ENCODE results near the gene KIAA1210.

GRCh38 chrX:119121341-119121740, 6.3 kb downstream of the KIAA1210 start:
- TF ChIP-seq, protein P1, sequence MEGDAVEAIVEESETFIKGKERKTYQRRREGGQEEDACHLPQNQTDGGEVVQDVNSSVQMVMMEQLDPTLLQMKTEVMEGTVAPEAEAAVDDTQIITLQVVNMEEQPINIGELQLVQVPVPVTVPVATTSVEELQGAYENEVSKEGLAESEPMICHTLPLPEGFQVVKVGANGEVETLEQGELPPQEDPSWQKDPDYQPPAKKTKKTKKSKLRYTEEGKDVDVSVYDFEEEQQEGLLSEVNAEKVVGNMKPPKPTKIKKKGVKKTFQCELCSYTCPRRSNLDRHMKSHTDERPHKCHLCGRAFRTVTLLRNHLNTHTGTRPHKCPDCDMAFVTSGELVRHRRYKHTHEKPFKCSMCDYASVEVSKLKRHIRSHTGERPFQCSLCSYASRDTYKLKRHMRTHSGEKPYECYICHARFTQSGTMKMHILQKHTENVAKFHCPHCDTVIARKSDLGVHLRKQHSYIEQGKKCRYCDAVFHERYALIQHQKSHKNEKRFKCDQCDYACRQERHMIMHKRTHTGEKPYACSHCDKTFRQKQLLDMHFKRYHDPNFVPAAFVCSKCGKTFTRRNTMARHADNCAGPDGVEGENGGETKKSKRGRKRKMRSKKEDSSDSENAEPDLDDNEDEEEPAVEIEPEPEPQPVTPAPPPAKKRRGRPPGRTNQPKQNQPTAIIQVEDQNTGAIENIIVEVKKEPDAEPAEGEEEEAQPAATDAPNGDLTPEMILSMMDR (conservative IDR thresholded peaks at IDR 0.05 in 1 of 2, IDR thresholded peaks at IDR 0.05 in 1 of 2; ENCODE audit: extremely low read depth in 1 of 2, insufficient read depth in 1 of 2, low read depth in 1 of 2, low read length in 2 of 2): no peak
- no peak for TF ChIP-seq EZH2 (IDR thresholded peaks at IDR 0.05; ENCODE audit: borderline replicate concordance, low read length)
